Measurements from ENCODE around the gene MGAT1.

The MGAT1 gene

DNA sequence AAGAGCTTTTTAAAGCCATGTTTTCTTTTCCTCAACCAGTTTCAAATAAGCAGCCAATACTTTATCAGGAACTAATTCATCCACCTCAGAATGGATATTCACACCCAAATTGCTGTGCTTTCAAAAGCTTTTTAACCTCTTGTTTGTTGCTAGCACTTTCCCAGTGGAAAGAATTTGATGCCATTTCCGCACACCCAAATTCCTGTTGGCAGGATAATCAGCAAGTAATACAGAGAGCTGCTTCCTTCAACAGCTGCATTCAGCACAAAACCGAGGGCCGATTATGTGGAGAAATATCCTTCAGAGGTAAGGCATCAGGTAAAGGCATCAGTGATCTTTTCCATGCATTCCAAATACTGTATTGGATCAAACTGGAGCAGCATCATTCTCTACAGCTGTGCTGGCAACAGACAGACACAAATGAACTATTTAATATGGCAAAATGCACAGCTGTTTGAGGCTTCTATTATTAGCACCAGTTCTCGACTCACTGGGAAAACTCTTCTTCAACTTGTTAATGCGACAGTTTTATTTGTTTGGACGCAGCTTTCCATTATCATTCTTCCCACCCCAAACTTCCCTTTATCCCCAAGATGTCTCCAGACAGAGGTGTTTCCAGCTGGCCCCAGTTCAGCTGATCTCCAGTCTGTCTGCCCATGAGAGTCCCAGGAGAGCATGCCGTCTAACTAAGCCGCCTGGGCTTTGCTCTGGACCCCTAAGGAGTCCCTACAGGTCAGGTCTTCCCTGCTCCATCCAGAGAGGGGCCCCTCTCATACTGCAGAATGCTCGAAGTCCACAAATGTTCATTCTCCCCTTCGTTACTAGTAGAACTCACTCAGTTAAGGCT is 22.2 kb upstream of the MGAT1 start:
- no peaks in the 10 kb centered on the region for H3K27me3 ChIP-seq (ENCODE audit: insufficient read depth, low read length, poor library complexity)
- peaks cover 4% of the 10 kb centered on the region for H3K36me3 ChIP-seq (ENCODE audit: insufficient read depth, low read length)
- H3K4me2 ChIP-seq (ENCODE audit: insufficient read depth, low read length) = no peak overlapping the region
- no peak overlapping the region for H3K4me3 ChIP-seq (ENCODE audit: low read depth in 1 of 2, low read length in 2 of 2)
- H3K27ac ChIP-seq (ENCODE audit: low read length) = no peak overlapping the region
- H3K79me2 ChIP-seq (ENCODE audit: insufficient read depth, low read length) = 0 out of 2 replicates have a peak, but pooled peaks cover under 1% of the 10 kb centered on the region
- no peaks in the 10 kb centered on the region for H4K20me1 ChIP-seq (ENCODE audit: insufficient read depth, low read length)
- peaks cover 6% of the 10 kb centered on the region for H3K9me3 ChIP-seq (ENCODE audit: insufficient read depth, low read length, severe bottlenecking)
- H3K4me1 ChIP-seq (ENCODE audit: insufficient read depth, low read length) = peaks cover 3% of the 10 kb centered on the region
- TF ChIP-seq, protein P1, sequence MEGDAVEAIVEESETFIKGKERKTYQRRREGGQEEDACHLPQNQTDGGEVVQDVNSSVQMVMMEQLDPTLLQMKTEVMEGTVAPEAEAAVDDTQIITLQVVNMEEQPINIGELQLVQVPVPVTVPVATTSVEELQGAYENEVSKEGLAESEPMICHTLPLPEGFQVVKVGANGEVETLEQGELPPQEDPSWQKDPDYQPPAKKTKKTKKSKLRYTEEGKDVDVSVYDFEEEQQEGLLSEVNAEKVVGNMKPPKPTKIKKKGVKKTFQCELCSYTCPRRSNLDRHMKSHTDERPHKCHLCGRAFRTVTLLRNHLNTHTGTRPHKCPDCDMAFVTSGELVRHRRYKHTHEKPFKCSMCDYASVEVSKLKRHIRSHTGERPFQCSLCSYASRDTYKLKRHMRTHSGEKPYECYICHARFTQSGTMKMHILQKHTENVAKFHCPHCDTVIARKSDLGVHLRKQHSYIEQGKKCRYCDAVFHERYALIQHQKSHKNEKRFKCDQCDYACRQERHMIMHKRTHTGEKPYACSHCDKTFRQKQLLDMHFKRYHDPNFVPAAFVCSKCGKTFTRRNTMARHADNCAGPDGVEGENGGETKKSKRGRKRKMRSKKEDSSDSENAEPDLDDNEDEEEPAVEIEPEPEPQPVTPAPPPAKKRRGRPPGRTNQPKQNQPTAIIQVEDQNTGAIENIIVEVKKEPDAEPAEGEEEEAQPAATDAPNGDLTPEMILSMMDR (IDR thresholded peaks at IDR 0.05; ENCODE audit: borderline replicate concordance, extremely low read depth, low read length, poor library complexity, severe bottlenecking) = no peak
- no peak for TF ChIP-seq EZH2 (IDR thresholded peaks at IDR 0.05; ENCODE audit: borderline replicate concordance, low read depth, low read length, severe bottlenecking)
- no peak overlapping the region for H2AFZ ChIP-seq (ENCODE audit: low read depth, low read length)
- ATAC-seq (ENCODE audit: insufficient read depth, low read depth) = no peak
- H3K9ac ChIP-seq (ENCODE audit: low read depth, low read length) = no peak overlapping the region
- DNase-seq = no peak

DNA sequence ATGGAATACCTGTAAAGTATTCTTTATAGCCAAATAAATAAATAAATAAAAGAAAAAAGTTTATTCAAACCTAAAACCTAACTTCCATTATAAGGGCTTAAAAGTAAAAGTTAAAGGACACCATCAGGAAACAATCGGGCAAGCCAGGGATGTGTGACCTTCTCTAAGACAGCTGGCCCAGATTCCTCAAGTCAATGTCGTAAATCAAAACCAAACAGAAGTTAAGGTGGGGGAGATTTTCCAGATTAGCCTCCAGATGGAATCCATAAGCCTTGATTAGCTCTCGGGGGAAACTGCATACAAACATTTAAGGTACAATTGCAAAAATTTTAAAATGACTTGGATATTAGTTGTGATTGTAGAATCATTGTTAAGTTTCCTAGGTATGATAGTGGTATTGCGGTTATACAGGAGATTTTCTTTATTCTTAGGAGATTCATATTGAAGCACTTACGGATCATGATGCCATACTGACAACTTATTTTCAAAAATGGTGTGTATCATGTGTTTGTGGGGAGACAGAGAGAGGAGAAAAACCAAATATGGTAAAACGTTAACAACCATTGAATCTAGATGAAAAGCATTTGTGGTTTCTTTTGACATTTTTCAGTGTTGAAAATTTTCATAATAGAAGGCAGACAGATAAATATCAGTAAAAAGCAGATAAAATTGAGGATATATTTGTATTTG is 21.5 kb upstream of the MGAT1 start:
- DNase-seq (no peak), ATAC-seq (ENCODE audit: insufficient read depth, low read depth) (no peak)
- Histone ChIP-seq H3K4me3 (ENCODE audit: low read depth in 1 of 2, low read length in 2 of 2) (no peak overlapping the region), H3K9ac (ENCODE audit: low read depth, low read length) (no peak overlapping the region), H4K20me1 (ENCODE audit: insufficient read depth, low read length) (no peaks in the 10 kb centered on the region), H3K27me3 (ENCODE audit: insufficient read depth, low read length, poor library complexity) (no peaks in the 10 kb centered on the region), H2AFZ (ENCODE audit: low read depth, low read length) (no peak overlapping the region), H3K4me1 (ENCODE audit: insufficient read depth, low read length) (no peaks in the 10 kb centered on the region), H3K36me3 (ENCODE audit: insufficient read depth, low read length) (no peaks in the 10 kb centered on the region), H3K4me2 (ENCODE audit: insufficient read depth, low read length) (no peak overlapping the region), H3K27ac (ENCODE audit: low read length) (no peak overlapping the region), H3K79me2 (ENCODE audit: insufficient read depth, low read length) (no peaks in the 10 kb centered on the region), H3K9me3 (ENCODE audit: insufficient read depth, low read length, severe bottlenecking) (no peaks in the 10 kb centered on the region)
- TF ChIP-seq, protein P1 (IDR thresholded peaks at IDR 0.05; ENCODE audit: borderline replicate concordance, extremely low read depth, low read length, poor library complexity, severe bottlenecking) = no peak
- no peak for TF ChIP-seq EZH2 (IDR thresholded peaks at IDR 0.05; ENCODE audit: borderline replicate concordance, low read depth, low read length, severe bottlenecking)

DNA sequence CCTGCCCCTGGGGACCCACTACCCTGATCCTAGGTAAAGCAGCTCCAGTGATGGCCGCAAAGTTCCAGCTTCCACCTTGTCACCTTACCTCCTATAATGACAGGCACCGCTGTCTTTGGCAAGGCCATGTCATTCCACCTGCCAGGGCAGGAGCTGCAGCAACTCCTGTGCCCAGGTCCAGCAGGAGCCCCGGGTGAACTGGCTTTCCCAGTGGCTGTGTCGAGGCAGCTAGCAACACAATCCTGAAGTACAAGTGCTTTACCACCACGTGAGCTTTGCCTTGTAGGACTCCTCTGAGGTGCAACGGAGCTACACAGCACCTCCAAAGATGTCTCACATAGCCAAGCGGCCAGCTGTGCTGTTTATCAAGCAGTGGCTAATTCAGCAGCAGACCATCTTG is 20.7 kb upstream of the MGAT1 start:
- Histone ChIP-seq H3K4me2 (ENCODE audit: insufficient read depth, low read length) (no peak overlapping the region), H3K36me3 (ENCODE audit: insufficient read depth, low read length) (no peaks in the 10 kb centered on the region), H3K27me3 (ENCODE audit: insufficient read depth, low read length, poor library complexity) (no peaks in the 10 kb centered on the region), H3K9ac (ENCODE audit: low read depth, low read length) (no peak overlapping the region), H3K4me3 (ENCODE audit: low read depth in 1 of 2, low read length in 2 of 2) (no peak overlapping the region), H2AFZ (ENCODE audit: low read depth, low read length) (no peak overlapping the region), H3K27ac (ENCODE audit: low read length) (no peak overlapping the region), H3K79me2 (ENCODE audit: insufficient read depth, low read length) (no peaks in the 10 kb centered on the region), H3K9me3 (ENCODE audit: insufficient read depth, low read length, severe bottlenecking) (no peaks in the 10 kb centered on the region), H3K4me1 (ENCODE audit: insufficient read depth, low read length) (no peaks in the 10 kb centered on the region), H4K20me1 (ENCODE audit: insufficient read depth, low read length) (no peaks in the 10 kb centered on the region)
- DNase-seq (no peak), ATAC-seq (ENCODE audit: insufficient read depth, low read depth) (no peak)
- TF ChIP-seq EZH2 (IDR thresholded peaks at IDR 0.05; ENCODE audit: borderline replicate concordance, low read depth, low read length, severe bottlenecking) = no peak
- TF ChIP-seq, protein P1 (IDR thresholded peaks at IDR 0.05; ENCODE audit: borderline replicate concordance, extremely low read depth, low read length, poor library complexity, severe bottlenecking) = no peak
